A673 (cell line): ENCODE data around the gene SUSD4.

ENCODE experiments used
- EZH2 ChIP-seq: fragments of 200-600 bp; sonication (generic); IDR thresholded peaks from 2 replicates; pipeline ENCODE4 v1.6.1; 2017; ENCODE audit warnings: borderline replicate concordance, low read depth, mild to moderate bottlenecking, mixed read lengths, antibody characterized with exemption, low read length; ENCODE audit not compliant: poor library complexity, severe bottlenecking
- TF ChIP-seq, protein P1 (sequence below): fragments of 300-800, 200-600 bp; sonication (generic); conservative IDR thresholded peaks from 2 replicates; pipeline ENCODE4 v1.5.1; 2017; ENCODE audit warnings: low read depth, mild to moderate bottlenecking, antibody characterized with exemption, low read length, moderate library complexity, mixed read lengths

DNA sequence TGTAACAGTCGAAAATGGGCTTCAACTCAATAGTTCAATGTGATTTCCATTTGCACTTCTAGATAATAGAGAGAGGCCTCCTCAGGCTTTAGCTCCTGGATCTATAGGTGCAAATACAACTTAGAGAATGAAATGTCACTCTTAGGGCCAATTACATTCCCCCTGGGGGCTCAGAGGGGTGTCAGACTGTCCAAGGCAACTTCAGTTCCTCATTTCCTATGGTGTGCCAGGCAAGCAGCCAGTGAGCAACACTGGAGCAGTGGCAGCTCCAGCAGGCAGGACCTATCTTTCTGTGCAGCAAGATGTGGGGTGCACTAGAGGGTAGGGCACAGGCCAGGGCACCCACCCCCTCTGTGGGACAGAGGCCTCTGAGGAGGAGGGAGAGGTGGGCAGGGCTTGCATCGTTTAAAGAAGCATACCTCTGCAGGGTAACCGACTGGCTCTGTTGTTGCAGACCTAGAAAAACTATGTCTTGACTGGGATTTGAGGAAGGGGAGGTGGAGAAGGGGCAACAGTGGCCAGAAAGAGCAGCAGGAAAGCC is 97.3 kb downstream of the SUSD4 start:
- TF ChIP-seq, protein P1, sequence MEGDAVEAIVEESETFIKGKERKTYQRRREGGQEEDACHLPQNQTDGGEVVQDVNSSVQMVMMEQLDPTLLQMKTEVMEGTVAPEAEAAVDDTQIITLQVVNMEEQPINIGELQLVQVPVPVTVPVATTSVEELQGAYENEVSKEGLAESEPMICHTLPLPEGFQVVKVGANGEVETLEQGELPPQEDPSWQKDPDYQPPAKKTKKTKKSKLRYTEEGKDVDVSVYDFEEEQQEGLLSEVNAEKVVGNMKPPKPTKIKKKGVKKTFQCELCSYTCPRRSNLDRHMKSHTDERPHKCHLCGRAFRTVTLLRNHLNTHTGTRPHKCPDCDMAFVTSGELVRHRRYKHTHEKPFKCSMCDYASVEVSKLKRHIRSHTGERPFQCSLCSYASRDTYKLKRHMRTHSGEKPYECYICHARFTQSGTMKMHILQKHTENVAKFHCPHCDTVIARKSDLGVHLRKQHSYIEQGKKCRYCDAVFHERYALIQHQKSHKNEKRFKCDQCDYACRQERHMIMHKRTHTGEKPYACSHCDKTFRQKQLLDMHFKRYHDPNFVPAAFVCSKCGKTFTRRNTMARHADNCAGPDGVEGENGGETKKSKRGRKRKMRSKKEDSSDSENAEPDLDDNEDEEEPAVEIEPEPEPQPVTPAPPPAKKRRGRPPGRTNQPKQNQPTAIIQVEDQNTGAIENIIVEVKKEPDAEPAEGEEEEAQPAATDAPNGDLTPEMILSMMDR, result no peak
- TF ChIP-seq EZH2, result no peak
